H9 (cell line): ENCODE measurements around the gene GMNN. TPM values are rescaled to one million over a fixed set of nuclear protein-coding genes. Genes with fewer than 3 reads are reported as not detected.

Source experiments
- DNase-seq: peaks from one replicate; pipeline ENCODE4 v3.0.0-alpha.2; 2017
- H2AFZ ChIP-seq: one replicate; pipeline ENCODE4 v1.6.1; 2013; ENCODE audit warnings: mild to moderate bottlenecking, low read length, control low read depth, moderate library complexity
- H2AK5ac ChIP-seq: 2 replicates; pipeline ENCODE4 v1.6.1; 2013; ENCODE audit warnings: low read length, control low read depth, mixed read lengths; ENCODE audit not compliant: insufficient read length
- H2BK120ac ChIP-seq: one replicate; pipeline ENCODE4 v1.6.1; 2013; ENCODE audit warnings: low read depth, mild to moderate bottlenecking, low read length, control low read depth, inconsistent platforms; ENCODE audit not compliant: poor library complexity, severe bottlenecking
- H2BK12ac ChIP-seq: 2 replicates; pipeline ENCODE4 v1.6.1; 2013; ENCODE audit warnings: low read length, control low read depth, mixed read lengths, low read depth; ENCODE audit not compliant: insufficient read length
- H2BK15ac ChIP-seq: 2 replicates; pipeline ENCODE4 v1.6.1; 2013; ENCODE audit warnings: low read depth, low read length, control low read depth
- H2BK20ac ChIP-seq: one replicate; pipeline ENCODE4 v1.6.1; 2013; ENCODE audit warnings: low read depth, mild to moderate bottlenecking, low read length, control low read depth, inconsistent platforms; ENCODE audit not compliant: poor library complexity, severe bottlenecking
- H2BK5ac ChIP-seq: 2 replicates; pipeline ENCODE4 v1.6.1; 2013; ENCODE audit warnings: low read length, control low read depth, mixed read lengths; ENCODE audit not compliant: insufficient read length
- H3K14ac ChIP-seq: 2 replicates; pipeline ENCODE4 v1.6.1; 2013; ENCODE audit warnings: low read length, control low read depth; ENCODE audit not compliant: insufficient read depth
- H3K18ac ChIP-seq: 2 replicates; pipeline ENCODE4 v1.6.1; 2013; ENCODE audit warnings: low read depth, mild to moderate bottlenecking, mixed read lengths, low read length, control low read depth; ENCODE audit not compliant: insufficient read length
- H3K23ac ChIP-seq: 2 replicates; pipeline ENCODE4 v1.6.1; 2013; ENCODE audit warnings: low read length, control low read depth, mixed read lengths, low read depth; ENCODE audit not compliant: insufficient read length
- H3K23me2 ChIP-seq: 2 replicates; pipeline ENCODE4 v1.6.1; 2013; ENCODE audit warnings: low read depth, mild to moderate bottlenecking, mixed read lengths, low read length, control low read depth; ENCODE audit not compliant: insufficient read length, poor library complexity, severe bottlenecking
- H3K27ac ChIP-seq: 2 replicates; pipeline ENCODE4 v1.5.1; 2013; ENCODE audit warnings: low read length, control low read depth, mixed read lengths, low read depth; ENCODE audit not compliant: insufficient read length
- H3K27me3 ChIP-seq: 2 replicates; pipeline ENCODE4 v1.6.1; 2013; ENCODE audit warnings: low read length, control low read depth, inconsistent platforms; ENCODE audit not compliant: insufficient read depth
- H3K4ac ChIP-seq: 2 replicates; pipeline ENCODE4 v1.6.1; 2013; ENCODE audit warnings: low read depth, mild to moderate bottlenecking, control low read depth, inconsistent platforms, low read length, moderate library complexity
- H3K4me1 ChIP-seq: 2 replicates; pipeline ENCODE4 v1.6.1; 2013; ENCODE audit warnings: low read length, control low read depth, inconsistent platforms; ENCODE audit not compliant: insufficient read depth
- H3K4me2 ChIP-seq: 2 replicates; pipeline ENCODE4 v1.6.1; 2013; ENCODE audit warnings: low read length, control low read depth, mixed read lengths; ENCODE audit not compliant: insufficient read length, insufficient read depth
- H3K56ac ChIP-seq: 2 replicates; pipeline ENCODE4 v1.6.1; 2013; ENCODE audit warnings: low read depth, mild to moderate bottlenecking, mixed read lengths, low read length, control low read depth; ENCODE audit not compliant: insufficient read length
- H3K79me1 ChIP-seq: 2 replicates; pipeline ENCODE4 v1.6.1; 2013; ENCODE audit warnings: low read depth, mild to moderate bottlenecking, moderate library complexity, low read length, control low read depth, inconsistent platforms; ENCODE audit not compliant: insufficient read depth, poor library complexity, severe bottlenecking
- H3K79me2 ChIP-seq: 2 replicates; pipeline ENCODE4 v1.6.1; 2013; ENCODE audit warnings: low read length, control low read depth, inconsistent platforms; ENCODE audit not compliant: insufficient read depth
- H3K9ac ChIP-seq: 2 replicates; pipeline ENCODE4 v1.6.1; 2013; ENCODE audit warnings: low read length, control low read depth, mixed read lengths; ENCODE audit not compliant: insufficient read length; ENCODE audit errors: extremely low read depth
- H3K9me3 ChIP-seq: one replicate; pipeline ENCODE4 v1.6.1; 2013; ENCODE audit warnings: low read depth, low read length, inconsistent platforms; ENCODE audit not compliant: control insufficient read depth
- H3T11ph ChIP-seq: one replicate; pipeline ENCODE4 v1.6.1; 2013; ENCODE audit warnings: mild to moderate bottlenecking, low read length, control low read depth, inconsistent platforms
- H4K20me1 ChIP-seq: one replicate; pipeline ENCODE4 v1.6.1; 2013; ENCODE audit not compliant: control insufficient read depth, insufficient read length, insufficient read depth
- H4K5ac ChIP-seq: 2 replicates; pipeline ENCODE4 v1.6.1; 2013; ENCODE audit warnings: low read depth, mild to moderate bottlenecking, mixed read lengths, low read length, control low read depth; ENCODE audit not compliant: insufficient read length
- H4K8ac ChIP-seq: replicated peaks from 2 replicates; pipeline ENCODE4 v1.6.1; 2013; ENCODE audit warnings: low read length, control low read depth, mixed read lengths, low read depth; ENCODE audit not compliant: insufficient read length
- H4K91ac ChIP-seq: 2 replicates; pipeline ENCODE4 v1.6.1; 2013; ENCODE audit warnings: low read depth, mild to moderate bottlenecking, moderate library complexity, mixed read lengths, low read length, control low read depth; ENCODE audit not compliant: insufficient read length
- H3K27ac Mint-ChIP-seq, 3 experiments: 2 replicates in 2 of 3; 3 replicates in 1 of 3; pipeline ENCODE4 v1.8.0; 2020 to 2021; ENCODE audit warnings: mixed read lengths in 3 of 3, mild to moderate bottlenecking in 1 of 3, moderate library complexity in 1 of 3
- H3K27me3 Mint-ChIP-seq: 2 replicates; pipeline ENCODE4 v1.8.0; 2021; ENCODE audit warnings: low read depth, mild to moderate bottlenecking, moderate library complexity, mixed read lengths
- H3K36me3 Mint-ChIP-seq, 3 experiments: 2 replicates in 2 of 3; 3 replicates in 1 of 3; pipeline ENCODE4 v1.8.0; 2020 to 2021; ENCODE audit warnings: low read depth in 3 of 3, mixed read lengths in 3 of 3; ENCODE audit not compliant: insufficient read depth in 1 of 3
- H3K4me1 Mint-ChIP-seq, 2 experiments: 2 replicates each; pipeline ENCODE4 v1.8.0; 2020; ENCODE audit warnings: mixed read lengths in 2 of 2
- H3K4me3 Mint-ChIP-seq, 2 experiments: 2 replicates in 1 of 2; 3 replicates in 1 of 2; pipeline ENCODE4 v1.8.0; 2020 to 2021; ENCODE audit warnings: mild to moderate bottlenecking in 2 of 2, mixed read lengths in 2 of 2, moderate library complexity in 1 of 2
- H3K9me3 Mint-ChIP-seq, 2 experiments: 2 replicates in 1 of 2; 3 replicates in 1 of 2; pipeline ENCODE4 v1.8.0; 2020; ENCODE audit warnings: mild to moderate bottlenecking in 2 of 2, mixed read lengths in 2 of 2, moderate library complexity in 1 of 2
- CTCF ChIP-seq: fragments of 200-600 bp; sonication (generic); conservative IDR thresholded peaks from 3 replicates; pipeline ENCODE4 v1.8.0; 2021; ENCODE audit warnings: antibody characterized with exemption, mild to moderate bottlenecking
- WGBS: extraction: QIAGEN DNeasy Blood & Tissue Kit; methylation state at CpG from one replicate; pipeline ENCODE4 v1.1.7; 2013; ENCODE audit warnings: missing lambda C conversion rate, low lambda C conversion rate, mixed read lengths; ENCODE audit not compliant: insufficient read length; ENCODE audit errors: extremely low coverage; 5-methylcytosine and 5-hydroxymethylcytosine counted together
- total RNA-seq: library from RNA; stranded (reverse); gene quantifications from 2 replicates; pipeline ENCODE4 v1.2.1, GENCODE V29; 2021

Gene GMNN
- total RNA-seq, 1 experiment from 2014 or later: 106 TPM

GRCh38 chr6:24759718-24760117, 15.0 kb upstream of the GMNN start:
- Histone ChIP-seq H2BK12ac (no peak overlapping the region), H3K4me2 (no peak overlapping the region), H2BK120ac (no peak overlapping the region), H4K91ac (no peak overlapping the region), H3T11ph (no peak overlapping the region), H3K56ac (no peak overlapping the region), H3K27ac (no peak overlapping the region), H3K9ac (no peak overlapping the region), H2BK5ac (no peak overlapping the region), H3K27me3 (no peaks in the 10 kb centered on the region), H3K4me1 (no peaks in the 10 kb centered on the region), H3K23me2 (no peaks in the 10 kb centered on the region), H3K79me1 (no peaks in the 10 kb centered on the region), H2BK15ac (no peak overlapping the region), H3K79me2 (no peaks in the 10 kb centered on the region), H4K5ac (no peak overlapping the region), H4K20me1 (no peaks in the 10 kb centered on the region), H2BK20ac (no peak overlapping the region), H2AK5ac (no peak overlapping the region), H3K23ac (no peak overlapping the region), H2AFZ (no peak overlapping the region), H3K14ac (no peak overlapping the region), H4K8ac (no peak overlapping the region), H3K9me3 (no peaks in the 10 kb centered on the region), H3K18ac (no peak overlapping the region), H3K4ac (no peak overlapping the region)
- Mint-ChIP-seq H3K27ac (no peak overlapping the region), H3K4me3 (no peak overlapping the region), H3K36me3 (no peaks in the 10 kb centered on the region), H3K9me3 (peaks cover under 1% of the 10 kb centered on the region in 2 experiments; a peak in 3 of 5 replicates), H3K27me3 (no peaks in the 10 kb centered on the region), H3K4me1 (peaks cover 4 to 9% of the 10 kb centered on the region in 2 experiments)
- no peak for TF ChIP-seq CTCF
- no CpG with 5 or more reads among the region's 3 CpGs for WGBS
- DNase-seq: no peak
